Esophagus squamous epithelium (tissue), 5 donors: Measurements from ENCODE around the gene PIK3C2G. TPM values are rescaled to one million over a fixed set of nuclear protein-coding genes. Genes with fewer than 3 reads are reported as not detected.

Experiments
- DNase-seq: peaks from one replicate; lab custom pipeline; 2025; lab: John Stamatoyannopoulos, UW
- H3K27ac ChIP-seq, 4 donors: fragments of 200-600 bp; sonication (generic); one replicate each; pipeline ENCODE4 v1.5.1; 2016 to 2019; ENCODE audit warnings: mild to moderate bottlenecking in 1 of 4
- H3K27me3 ChIP-seq, 4 donors: fragments of 200-600 bp; sonication (generic); 1 replicate in 3 of 4; 2 replicates in 1 of 4; pipeline versions ENCODE4 v1.5.1 to v1.6.0; 2017 to 2021; ENCODE audit warnings: antibody characterized with exemption in 1 of 4
- H3K36me3 ChIP-seq, 3 donors: fragments of 200-600 bp; sonication (generic); one replicate each; pipeline ENCODE4 v1.5.1; 2016 to 2019
- H3K4me1 ChIP-seq, 3 donors: fragments of 200-600 bp; sonication (generic); one replicate each; pipeline ENCODE4 v1.5.1; 2017 to 2019
- H3K4me3 ChIP-seq, 4 donors: fragments of 200-600 bp; sonication (generic); 1 replicate in 3 of 4; 2 replicates in 1 of 4; pipeline ENCODE4 v1.5.1; 2016 to 2019; ENCODE audit warnings: mild to moderate bottlenecking in 2 of 4, moderate library complexity in 1 of 4
- H3K9me3 ChIP-seq, 3 donors: fragments of 200-600 bp; sonication (generic); one replicate each; pipeline ENCODE4 v1.5.1; 2016 to 2019
- POLR2A ChIP-seq, 4 donors: fragments of 450-650 bp; IDR thresholded peaks; one replicate each; pipeline ENCODE4 v1.6.1; 2017; ENCODE audit warnings: antibody characterized with exemption in 4 of 4, mild to moderate bottlenecking in 4 of 4, moderate library complexity in 3 of 4
- WGBS, 2 donors: methylation state at CpG; one replicate each; pipeline ENCODE4 v1.1.5; 2018; 5-methylcytosine and 5-hydroxymethylcytosine counted together
- intact Hi-C: fragments of 100-400 bp; cut with DNase I; formaldehyde crosslinking; loops from one replicate; pipeline ENCODE4 v1.15.0; 2022
- total RNA-seq, 4 donors: library from RNA; depleted of rRNA; stranded (reverse); fragments of >200 nt; gene quantifications; one replicate each; pipeline ENCODE4 v1.1.0, GENCODE V29; 2016
- TF ChIP-seq, protein P1 (sequence below), 6 experiments: fragments of 450-650 bp in 4 of 6; fragments of 200-600 bp in 2 of 6; sonication (generic) in 2 of 6; IDR thresholded peaks; one replicate each; pipeline ENCODE4 v1.5.1; 2016 to 2019; ENCODE audit warnings: antibody characterized with exemption in 6 of 6, mild to moderate bottlenecking in 4 of 6, moderate library complexity in 4 of 6
- donor health status: DM: yes; HTN: yes; CAD: no.

The PIK3C2G gene
- total RNA-seq, 4 donors from 2014 or later = 3.5 to 12.6 (median 7.2) TPM

- no peak for DNase-seq
- 65 to 75% methylated on average over 1 of the region's 1 CpG for WGBS, 2 donors
- H3K4me3 ChIP-seq = no peak overlapping the region
Observed at GRCh38 chr12:18306311-18306710, 45.0 kb downstream of the PIK3C2G start.

GRCh38 chr12:18313306-18313705, 52.0 kb downstream of the PIK3C2G start:
- H3K4me1 ChIP-seq = no peaks in the 10 kb centered on the region
- intact Hi-C loops = no loop called here
- 77 to 86% methylated on average over 2 of the region's 2 CpGs for WGBS, 2 donors

More at GRCh38 chr12:18306311-18306710, 45.0 kb downstream of the PIK3C2G start:
- H3K27ac ChIP-seq = no peak overlapping the region
- H3K36me3 ChIP-seq = peaks cover 0 to 10% (median 0%) of the 10 kb centered on the region in 3 donors
- no peaks in the 10 kb centered on the region for H3K4me1 ChIP-seq
- no peaks in the 10 kb centered on the region for H3K27me3 ChIP-seq
- H3K9me3 ChIP-seq = peaks cover 0 to 4% (median 2%) of the 10 kb centered on the region in 3 donors
- TF ChIP-seq POLR2A (IDR thresholded peaks at IDR 0.05) = no peak
- TF ChIP-seq, protein P1, sequence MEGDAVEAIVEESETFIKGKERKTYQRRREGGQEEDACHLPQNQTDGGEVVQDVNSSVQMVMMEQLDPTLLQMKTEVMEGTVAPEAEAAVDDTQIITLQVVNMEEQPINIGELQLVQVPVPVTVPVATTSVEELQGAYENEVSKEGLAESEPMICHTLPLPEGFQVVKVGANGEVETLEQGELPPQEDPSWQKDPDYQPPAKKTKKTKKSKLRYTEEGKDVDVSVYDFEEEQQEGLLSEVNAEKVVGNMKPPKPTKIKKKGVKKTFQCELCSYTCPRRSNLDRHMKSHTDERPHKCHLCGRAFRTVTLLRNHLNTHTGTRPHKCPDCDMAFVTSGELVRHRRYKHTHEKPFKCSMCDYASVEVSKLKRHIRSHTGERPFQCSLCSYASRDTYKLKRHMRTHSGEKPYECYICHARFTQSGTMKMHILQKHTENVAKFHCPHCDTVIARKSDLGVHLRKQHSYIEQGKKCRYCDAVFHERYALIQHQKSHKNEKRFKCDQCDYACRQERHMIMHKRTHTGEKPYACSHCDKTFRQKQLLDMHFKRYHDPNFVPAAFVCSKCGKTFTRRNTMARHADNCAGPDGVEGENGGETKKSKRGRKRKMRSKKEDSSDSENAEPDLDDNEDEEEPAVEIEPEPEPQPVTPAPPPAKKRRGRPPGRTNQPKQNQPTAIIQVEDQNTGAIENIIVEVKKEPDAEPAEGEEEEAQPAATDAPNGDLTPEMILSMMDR (IDR thresholded peaks at IDR 0.05) = no peak
- intact Hi-C loops = no loop called here

DNA sequence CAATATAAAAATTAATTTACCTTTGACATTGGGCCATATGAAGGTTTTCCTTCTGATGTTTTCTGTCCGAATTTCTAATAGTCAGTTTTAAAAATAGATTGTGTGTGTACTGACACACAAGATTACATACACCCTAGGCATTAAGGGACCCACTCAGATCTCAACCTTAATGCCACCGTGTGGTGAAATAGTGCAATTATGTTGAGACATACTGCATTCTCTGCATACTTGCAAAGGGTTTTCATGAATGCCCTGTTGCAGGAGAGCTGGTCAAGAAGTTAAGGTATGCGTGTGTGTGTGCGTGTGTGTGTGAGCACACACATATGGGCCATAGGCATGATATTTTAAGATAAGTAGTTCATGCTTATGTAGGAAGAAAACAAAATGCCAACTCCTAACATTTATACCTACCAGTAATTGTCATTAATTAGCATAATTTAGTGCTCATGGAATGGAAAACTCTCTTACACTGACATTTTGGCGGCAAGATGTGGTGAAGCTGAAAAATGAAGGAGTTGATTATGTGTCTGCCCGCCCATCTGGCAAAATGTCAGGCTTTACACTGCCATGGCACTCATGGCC, 58.8 kb downstream of the PIK3C2G start:
- peaks cover 0 to 1% (median 0%) of the 10 kb centered on the region in 3 donors for H3K36me3 ChIP-seq
- intact Hi-C loops = loop anchor here (10.0 kb wide), 1 partner anchor 65 kb away; no protein-coding TSS in a partner anchor
- no peaks in the 10 kb centered on the region for H3K27me3 ChIP-seq
- TF ChIP-seq, protein P1 (IDR thresholded peaks at IDR 0.05) = peak in 5 of 6 experiments; percentile 43 to 68 (median 49)
- no peak for TF ChIP-seq POLR2A (IDR thresholded peaks at IDR 0.05)
- no peak overlapping the region for H3K4me3 ChIP-seq
- no peak overlapping the region for H3K27ac ChIP-seq
- no peaks in the 10 kb centered on the region for H3K4me1 ChIP-seq
- no peaks in the 10 kb centered on the region for H3K9me3 ChIP-seq
- WGBS, 2 donors = 39 to 40% methylated on average over 6 of the region's 6 CpGs
- no peak for DNase-seq

More at GRCh38 chr12:18313306-18313705, 52.0 kb downstream of the PIK3C2G start:
- no peak for DNase-seq
- no peaks in the 10 kb centered on the region for H3K9me3 ChIP-seq
- no peaks in the 10 kb centered on the region for H3K36me3 ChIP-seq
- no peak overlapping the region for H3K4me3 ChIP-seq
- TF ChIP-seq POLR2A (IDR thresholded peaks at IDR 0.05) = no peak
- TF ChIP-seq, protein P1 (IDR thresholded peaks at IDR 0.05) = no peak
- no peaks in the 10 kb centered on the region for H3K27me3 ChIP-seq
- no peak overlapping the region for H3K27ac ChIP-seq

DNA sequence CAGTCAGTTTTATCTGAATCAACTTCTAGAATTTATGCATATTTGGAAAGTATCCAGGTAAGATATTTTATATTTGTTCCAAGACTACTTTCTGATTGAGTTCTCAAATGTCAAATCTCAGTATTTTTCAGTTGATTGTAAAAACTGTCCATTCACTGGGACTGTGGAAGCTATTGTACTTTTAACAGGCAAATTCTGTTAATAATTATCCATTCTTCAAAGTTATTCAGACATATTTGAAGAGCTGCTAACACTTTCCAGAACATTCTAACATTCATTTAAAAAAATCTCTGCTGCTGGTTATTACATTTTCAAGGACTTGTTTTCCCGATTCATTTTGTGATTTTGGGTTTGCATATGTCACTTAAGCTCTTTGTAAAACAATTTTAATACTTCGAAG, 59.7 kb downstream of the PIK3C2G start:
- intact Hi-C loops = loop anchor here (10.0 kb wide), 1 partner anchor 66 kb away; no protein-coding TSS in a partner anchor
- Histone ChIP-seq H3K27me3 (no peaks in the 10 kb centered on the region), H3K9me3 (no peaks in the 10 kb centered on the region), H3K27ac (no peak overlapping the region), H3K4me3 (no peak overlapping the region), H3K4me1 (no peaks in the 10 kb centered on the region), H3K36me3 (peaks cover 0 to 10% (median 0%) of the 10 kb centered on the region in 3 donors)
- TF ChIP-seq, protein P1 (IDR thresholded peaks at IDR 0.05) = no peak
- no peak for TF ChIP-seq POLR2A (IDR thresholded peaks at IDR 0.05)
- 78 to 93% methylated on average over 2 of the region's 2 CpGs for WGBS, 2 donors
- no peak for DNase-seq

GRCh38 chr12:18323159-18323558, 61.8 kb downstream of the PIK3C2G start:
- Histone ChIP-seq H3K9me3 (no peaks in the 10 kb centered on the region), H3K36me3 (peaks cover 0 to 11% (median 0%) of the 10 kb centered on the region in 3 donors), H3K27ac (no peak overlapping the region), H3K27me3 (no peaks in the 10 kb centered on the region), H3K4me3 (no peak overlapping the region), H3K4me1 (no peaks in the 10 kb centered on the region)
- no peak for TF ChIP-seq POLR2A (IDR thresholded peaks at IDR 0.05)
- TF ChIP-seq, protein P1 (IDR thresholded peaks at IDR 0.05) = no peak
- DNase-seq = no peak
- intact Hi-C loops = loop anchor here (10.0 kb wide), 1 partner anchor 68 kb away; no protein-coding TSS in a partner anchor
